HUES48 (cell line): Measurements from ENCODE around the gene ARHGEF33.

ENCODE experiments used
- H3K27ac ChIP-seq: one replicate; pipeline ENCODE4 v1.7.0; 2013; ENCODE audit warnings: low read depth, low read length, inconsistent platforms
- H3K27me3 ChIP-seq: 2 replicates; pipeline ENCODE4 v1.6.1; 2013; ENCODE audit warnings: mild to moderate bottlenecking, low read length; ENCODE audit not compliant: control insufficient read depth, insufficient read depth
- H3K36me3 ChIP-seq: 2 replicates; pipeline ENCODE4 v1.6.1; 2013; ENCODE audit warnings: low read length; ENCODE audit not compliant: control insufficient read depth, insufficient read depth
- H3K4me1 ChIP-seq: 2 replicates; pipeline ENCODE4 v1.6.1; 2013; ENCODE audit warnings: mild to moderate bottlenecking, low read length; ENCODE audit not compliant: control insufficient read depth, insufficient read depth
- H3K4me3 ChIP-seq: 2 replicates; pipeline ENCODE4 v1.5.1; 2013; ENCODE audit warnings: mild to moderate bottlenecking, low read depth, low read length
- H3K9ac ChIP-seq: 2 replicates; pipeline ENCODE4 v1.6.1; 2013; ENCODE audit warnings: mild to moderate bottlenecking, low read depth, low read length, moderate library complexity
- H3K9me3 ChIP-seq: 2 replicates; pipeline ENCODE4 v1.6.1; 2013; ENCODE audit warnings: low read length; ENCODE audit not compliant: control insufficient read depth, insufficient read depth

ARHGEF33 gene

GRCh38 chr2:39017334-39017733 is 127.7 kb downstream of the ARHGEF33 start:
- H3K27ac ChIP-seq, result no peak overlapping the region
- no peak overlapping the region for H3K9ac ChIP-seq
- no peak overlapping the region for H3K4me3 ChIP-seq
- H3K36me3 ChIP-seq, result peaks cover 19% of the 10 kb centered on the region
- no peaks in the 10 kb centered on the region for H3K9me3 ChIP-seq
- peaks cover 32% of the 10 kb centered on the region for H3K4me1 ChIP-seq
- H3K27me3 ChIP-seq, result no peaks in the 10 kb centered on the region

DNA sequence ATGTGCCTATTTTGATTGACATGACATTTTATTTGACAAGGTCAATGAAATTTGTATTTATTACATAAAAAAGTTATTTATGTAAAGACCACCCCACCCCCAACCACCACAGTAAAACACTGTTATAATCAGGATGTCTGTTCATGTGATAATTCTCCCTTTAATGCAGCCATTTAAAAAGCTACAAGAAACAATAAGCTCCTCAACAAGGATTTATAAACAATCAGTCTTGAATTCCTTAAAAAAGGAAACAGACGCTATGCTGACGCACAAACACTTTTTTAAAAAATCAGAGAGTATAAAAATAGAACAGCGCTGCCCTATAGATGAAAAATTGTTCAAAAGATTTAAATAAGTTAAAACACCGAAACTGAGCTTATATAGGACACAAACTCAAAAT is 129.0 kb downstream of the ARHGEF33 start:
- no peak overlapping the region for H3K4me3 ChIP-seq
- peaks cover 34% of the 10 kb centered on the region for H3K4me1 ChIP-seq
- H3K27me3 ChIP-seq, result no peaks in the 10 kb centered on the region
- no peak overlapping the region for H3K9ac ChIP-seq
- peaks cover 19% of the 10 kb centered on the region for H3K36me3 ChIP-seq
- H3K9me3 ChIP-seq, result no peaks in the 10 kb centered on the region
- H3K27ac ChIP-seq, result no peak overlapping the region

DNA sequence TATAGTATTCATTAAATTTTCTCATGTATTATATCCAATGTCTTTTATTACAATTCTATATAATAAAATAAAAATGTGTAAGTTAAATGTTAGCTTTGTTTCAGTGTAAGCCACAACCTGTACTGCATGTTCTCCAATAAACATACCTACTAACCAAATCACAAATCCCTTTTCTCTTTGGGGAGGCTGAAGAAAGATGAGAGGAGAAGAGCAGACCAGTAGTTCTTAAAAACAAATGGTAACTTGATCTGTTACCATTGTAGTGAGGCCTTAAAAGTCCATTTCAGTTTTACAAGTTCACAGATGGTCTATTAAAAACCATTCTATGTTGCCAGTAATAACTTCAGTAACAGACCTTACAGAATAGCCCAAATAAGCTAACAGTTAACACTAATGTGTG is 130.7 kb downstream of the ARHGEF33 start:
- Histone ChIP-seq H3K9me3 (no peaks in the 10 kb centered on the region), H3K4me3 (no peak overlapping the region), H3K27ac (peak overlapping the region; percentile 21), H3K27me3 (no peaks in the 10 kb centered on the region), H3K36me3 (peaks cover 19% of the 10 kb centered on the region), H3K9ac (no peak overlapping the region), H3K4me1 (peaks cover 46% of the 10 kb centered on the region)

DNA sequence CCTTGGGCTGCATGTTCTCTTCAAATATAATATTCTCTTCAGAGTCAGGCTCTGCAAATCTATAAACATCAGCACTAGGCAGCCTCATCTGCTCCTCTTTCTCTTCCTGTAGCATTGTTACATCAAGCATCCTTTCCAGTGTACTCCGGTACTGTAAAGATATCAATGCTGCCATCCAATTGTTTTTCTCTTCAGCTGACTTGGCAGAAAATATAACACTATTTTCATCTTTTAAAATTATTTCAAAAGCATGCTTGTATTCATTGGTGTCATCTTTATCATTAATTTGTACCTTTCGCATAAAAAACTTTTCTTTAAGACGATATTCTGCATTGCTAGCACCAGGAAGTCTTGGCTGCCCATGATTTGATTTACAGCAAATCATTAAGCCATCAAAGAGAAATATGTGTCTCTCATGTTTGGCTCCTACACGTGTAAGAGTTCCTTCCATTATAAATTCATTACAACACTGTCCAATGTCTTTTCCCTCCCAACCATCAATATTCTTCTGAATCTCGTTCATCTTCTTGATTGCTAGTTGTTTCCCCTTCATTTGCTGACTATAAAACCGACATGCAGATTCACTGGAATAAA is 133.1 kb downstream of the ARHGEF33 start:
- Histone ChIP-seq H3K4me1 (peaks cover 50% of the 10 kb centered on the region), H3K9me3 (no peaks in the 10 kb centered on the region), H3K27ac (no peak overlapping the region), H3K4me3 (no peak overlapping the region), H3K36me3 (peaks cover 19% of the 10 kb centered on the region), H3K27me3 (no peaks in the 10 kb centered on the region), H3K9ac (no peak overlapping the region)

DNA sequence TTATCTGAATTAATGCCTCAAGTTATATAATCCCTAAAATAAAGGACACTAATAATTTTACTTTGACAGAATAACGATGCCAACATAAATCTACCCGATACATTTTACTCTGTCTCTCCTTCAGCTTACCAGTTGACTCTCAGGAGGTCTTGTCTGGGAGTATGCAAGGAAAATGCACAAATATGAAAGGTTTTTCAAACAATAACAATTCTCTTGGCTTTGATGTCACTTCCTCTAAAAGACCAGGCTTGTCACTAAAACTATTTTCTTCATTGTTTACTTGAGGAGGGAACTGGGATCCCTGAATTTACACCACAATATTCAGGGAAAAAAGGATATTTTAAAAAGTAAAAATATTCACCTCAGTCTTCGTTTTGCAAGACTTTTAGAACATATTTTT is 134.0 kb downstream of the ARHGEF33 start:
- H3K27ac ChIP-seq, result no peak overlapping the region
- H3K27me3 ChIP-seq, result no peaks in the 10 kb centered on the region
- H3K36me3 ChIP-seq, result peaks cover 19% of the 10 kb centered on the region
- H3K9me3 ChIP-seq, result no peaks in the 10 kb centered on the region
- H3K4me1 ChIP-seq, result peaks cover 41% of the 10 kb centered on the region
- H3K4me3 ChIP-seq, result no peak overlapping the region
- no peak overlapping the region for H3K9ac ChIP-seq

DNA sequence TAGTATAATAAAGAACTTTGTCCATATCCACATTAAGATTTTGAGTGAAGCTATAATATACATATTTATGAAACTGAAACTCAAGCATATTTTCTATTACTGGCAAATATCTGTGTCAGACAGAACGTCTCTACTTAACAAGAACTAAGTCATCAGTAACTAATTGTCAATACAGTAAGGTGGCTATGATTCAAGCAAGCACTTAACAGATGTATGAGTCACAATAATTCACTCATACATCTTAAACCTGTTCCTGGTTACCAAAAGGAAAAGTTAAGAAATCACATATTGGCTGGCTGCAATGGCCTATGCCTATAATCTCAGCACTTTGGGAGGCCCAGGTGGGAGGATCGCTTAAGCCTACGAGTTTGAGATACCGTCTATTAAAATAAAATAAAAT is 135.2 kb downstream of the ARHGEF33 start:
- no peaks in the 10 kb centered on the region for H3K27me3 ChIP-seq
- no peak overlapping the region for H3K9ac ChIP-seq
- no peaks in the 10 kb centered on the region for H3K9me3 ChIP-seq
- H3K36me3 ChIP-seq, result peaks cover 19% of the 10 kb centered on the region
- H3K4me1 ChIP-seq, result peaks cover 30% of the 10 kb centered on the region
- H3K27ac ChIP-seq, result no peak overlapping the region
- no peak overlapping the region for H3K4me3 ChIP-seq
